MCF 10A (cell line): Measurements from ENCODE around the gene KCNH3. TPM values are rescaled to one million over a fixed set of nuclear protein-coding genes. Genes with fewer than 3 reads are reported as not detected.

Experiments
- BruUV-seq: library from RNA; stranded (reverse); fragments of 400-500 nt; replicated peaks from 2 replicates; lab custom pipeline; 2021; lab: Mats Ljungman, UMichigan
- CTCF ChIA-PET: fragments of 300-600 bp; sonication (Branson Sonifier 250); formaldehyde crosslinking; extraction: SDS; loops from one replicate; lab custom pipeline; 2021; ENCODE audit warnings: antibody characterized with exemption, inconsistent platforms; lab: Yijun Ruan, JAX
- POLR2A ChIA-PET: fragments of 300-600, 350-650 bp; sonication (Branson Sonifier 250); formaldehyde crosslinking; extraction: SDS; loops from one replicate; lab custom pipeline; 2020; ENCODE audit warnings: antibody characterized with exemption, inconsistent platforms; lab: Yijun Ruan, JAX
- DNase-seq: peaks from one replicate; pipeline ENCODE4 v3.0.0-alpha.2; 2018; ENCODE audit not compliant: unreplicated experiment
- H3K27ac Mint-ChIP-seq: one replicate; pipeline ENCODE4 v1.8.0; 2022; ENCODE audit warnings: mild to moderate bottlenecking, low read depth, mixed read lengths; ENCODE audit not compliant: unreplicated experiment
- H3K27me3 Mint-ChIP-seq: one replicate; pipeline ENCODE4 v1.8.0; 2022; ENCODE audit warnings: mixed read lengths; ENCODE audit not compliant: insufficient read depth, unreplicated experiment
- H3K36me3 Mint-ChIP-seq: one replicate; pipeline ENCODE4 v1.8.0; 2022; ENCODE audit warnings: mild to moderate bottlenecking, moderate library complexity, mixed read lengths; ENCODE audit not compliant: insufficient read depth, unreplicated experiment
- H3K4me1 Mint-ChIP-seq: one replicate; pipeline ENCODE4 v1.8.0; 2022; ENCODE audit warnings: mixed read lengths; ENCODE audit not compliant: insufficient read depth, unreplicated experiment
- H3K4me3 Mint-ChIP-seq: one replicate; pipeline ENCODE4 v1.8.0; 2022; ENCODE audit warnings: mild to moderate bottlenecking, moderate library complexity, mixed read lengths; ENCODE audit not compliant: unreplicated experiment
- H3K9me3 Mint-ChIP-seq: one replicate; pipeline ENCODE4 v1.8.0; 2022; ENCODE audit warnings: mixed read lengths; ENCODE audit not compliant: unreplicated experiment
- intact Hi-C: fragments of 100-400 bp; cut with micrococcal nuclease; formaldehyde crosslinking; loops from 2 replicates; pipeline ENCODE4 v1.14.1; 2022
- total RNA-seq: library from RNA; stranded (reverse); gene quantifications from 2 replicates; pipeline ENCODE4 v1.2.3, GENCODE V29; 2022
- TF ChIP-seq, protein P1 (sequence below): fragments of 200-600 bp; IDR thresholded peaks from one replicate; pipeline ENCODE4 v1.8.0; 2022; ENCODE audit warnings: antibody characterized with exemption, mild to moderate bottlenecking; ENCODE audit not compliant: unreplicated experiment

Gene KCNH3
- total RNA-seq, 1 experiment from 2014 or later = not detected

GRCh38 chr12:49547090-49547690 is 8.4 kb downstream of the KCNH3 start:
- ChIA-PET CTCF (no interaction called here), POLR2A (interaction anchor here (0.6 to 1.0 kb wide), 2 partner anchors 200 to 258 kb away, joined by 3 read pairs; partner anchors contain the start of gene DNAJC22)
- DNase-seq = no peak
- peak overlapping the region; percentile 57 for H3K27ac Mint-ChIP-seq
- BruUV-seq = no TSS peak
- H3K27me3 Mint-ChIP-seq = peaks cover under 1% of the 10 kb centered on the region
- TF ChIP-seq, protein P1, sequence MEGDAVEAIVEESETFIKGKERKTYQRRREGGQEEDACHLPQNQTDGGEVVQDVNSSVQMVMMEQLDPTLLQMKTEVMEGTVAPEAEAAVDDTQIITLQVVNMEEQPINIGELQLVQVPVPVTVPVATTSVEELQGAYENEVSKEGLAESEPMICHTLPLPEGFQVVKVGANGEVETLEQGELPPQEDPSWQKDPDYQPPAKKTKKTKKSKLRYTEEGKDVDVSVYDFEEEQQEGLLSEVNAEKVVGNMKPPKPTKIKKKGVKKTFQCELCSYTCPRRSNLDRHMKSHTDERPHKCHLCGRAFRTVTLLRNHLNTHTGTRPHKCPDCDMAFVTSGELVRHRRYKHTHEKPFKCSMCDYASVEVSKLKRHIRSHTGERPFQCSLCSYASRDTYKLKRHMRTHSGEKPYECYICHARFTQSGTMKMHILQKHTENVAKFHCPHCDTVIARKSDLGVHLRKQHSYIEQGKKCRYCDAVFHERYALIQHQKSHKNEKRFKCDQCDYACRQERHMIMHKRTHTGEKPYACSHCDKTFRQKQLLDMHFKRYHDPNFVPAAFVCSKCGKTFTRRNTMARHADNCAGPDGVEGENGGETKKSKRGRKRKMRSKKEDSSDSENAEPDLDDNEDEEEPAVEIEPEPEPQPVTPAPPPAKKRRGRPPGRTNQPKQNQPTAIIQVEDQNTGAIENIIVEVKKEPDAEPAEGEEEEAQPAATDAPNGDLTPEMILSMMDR = no peak
- no peaks in the 10 kb centered on the region for H3K36me3 Mint-ChIP-seq
- peaks cover 8% of the 10 kb centered on the region for H3K4me1 Mint-ChIP-seq
- no peak overlapping the region for H3K4me3 Mint-ChIP-seq
- no peaks in the 10 kb centered on the region for H3K9me3 Mint-ChIP-seq
- intact Hi-C loops = no loop called here

DNA sequence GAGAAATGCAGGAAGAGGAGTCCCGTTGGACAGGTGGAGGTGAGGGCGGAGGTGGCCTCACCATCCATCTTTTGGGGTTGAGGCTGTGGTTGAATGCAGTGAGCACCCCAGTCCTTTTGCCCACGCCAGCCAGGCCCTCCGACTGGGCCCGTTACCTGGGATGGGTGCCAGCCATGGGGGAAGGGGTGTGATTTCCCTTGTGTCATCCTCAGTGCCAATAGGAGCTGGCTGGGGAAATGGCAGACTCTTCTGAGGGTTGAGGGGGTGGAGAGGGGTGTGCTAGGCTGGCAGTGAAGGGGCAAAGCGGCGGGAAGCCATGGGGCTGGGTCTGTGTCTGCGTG is 9.6 kb downstream of the KCNH3 start:
- Mint-ChIP-seq H3K27me3 (peaks cover 13% of the 10 kb centered on the region), H3K27ac (no peak overlapping the region), H3K9me3 (no peaks in the 10 kb centered on the region), H3K4me3 (no peak overlapping the region), H3K36me3 (no peaks in the 10 kb centered on the region), H3K4me1 (peaks cover 13% of the 10 kb centered on the region)
- CTCF ChIA-PET = interaction anchor here (0.5 to 1.4 kb wide), 4 partner anchors 32 to 1032 kb away, joined by 3 to 5 read pairs (median 3); no protein-coding TSS in a partner anchor
- no peak for DNase-seq
- TF ChIP-seq, protein P1 = no peak
- intact Hi-C loops = no loop called here
- POLR2A ChIA-PET = no interaction called here
- no TSS peak for BruUV-seq

DNA sequence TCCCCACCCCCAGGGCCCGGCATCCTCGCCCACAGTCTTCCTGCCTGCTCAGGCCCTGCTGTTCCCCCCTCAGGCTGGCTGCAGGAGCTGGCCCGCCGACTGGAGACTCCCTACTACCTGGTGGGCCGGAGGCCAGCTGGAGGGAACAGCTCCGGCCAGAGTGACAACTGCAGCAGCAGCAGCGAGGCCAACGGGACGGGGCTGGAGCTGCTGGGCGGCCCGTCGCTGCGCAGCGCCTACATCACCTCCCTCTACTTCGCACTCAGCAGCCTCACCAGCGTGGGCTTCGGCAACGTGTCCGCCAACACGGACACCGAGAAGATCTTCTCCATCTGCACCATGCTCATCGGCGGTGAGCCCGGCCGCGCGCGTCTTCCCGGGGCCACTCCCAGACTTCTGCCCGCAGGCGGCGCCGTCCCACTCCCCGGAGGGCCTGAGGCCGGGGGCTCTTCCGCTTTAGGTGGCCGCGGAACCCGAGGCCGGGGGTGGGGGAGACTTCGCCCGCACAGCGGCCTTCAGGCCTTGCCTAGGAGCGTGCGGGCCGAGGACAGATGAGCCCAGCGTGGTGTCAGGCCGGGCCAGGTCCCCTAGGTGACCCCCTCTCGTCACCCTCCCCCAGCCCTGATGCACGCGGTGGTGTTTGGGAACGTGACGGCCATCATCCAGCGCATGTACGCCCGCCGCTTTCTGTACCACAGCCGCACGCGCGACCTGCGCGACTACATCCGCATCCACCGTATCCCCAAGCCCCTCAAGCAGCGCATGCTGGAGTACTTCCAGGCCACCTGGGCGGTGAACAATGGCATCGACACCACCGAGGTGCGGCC is 10.2 kb downstream of the KCNH3 start:
- Mint-ChIP-seq H3K36me3 (no peaks in the 10 kb centered on the region), H3K4me1 (peaks cover 13% of the 10 kb centered on the region), H3K4me3 (no peak overlapping the region), H3K9me3 (no peaks in the 10 kb centered on the region), H3K27me3 (peaks cover 15% of the 10 kb centered on the region), H3K27ac (no peak overlapping the region)
- DNase-seq = no peak
- BruUV-seq = no TSS peak
- POLR2A ChIA-PET = no interaction called here
- intact Hi-C loops = no loop called here
- TF ChIP-seq, protein P1 = no peak
- CTCF ChIA-PET = interaction anchor here (0.5 to 1.4 kb wide), 4 partner anchors 31 to 251 kb away, joined by 3 to 5 read pairs (median 3); no protein-coding TSS in a partner anchor
